Globus pallidus (tissue), 1 donor: ENCODE results near the gene TAS2R40.
A peak's percentile ranks its signal among the peaks of the same experiment; 100 is the strongest.
"Not testable (repeated sequence)": the region's sequence is repeated elsewhere in the genome, so short reads cannot be mapped to it uniquely, and the experiment has no call there.

Experiments used
- DNase-seq: peaks from one replicate; pipeline ENCODE4 v3.0.0-alpha.2; 2015; ENCODE audit warnings: low spot score

The TAS2R40 gene

GRCh38 chr7:143221737-143222136 is at the start of gene TAS2R40:
Gene TAS2R40, plus strand, starts transcription at chr7:143222037. Its CDS starts 42 bp downstream, at chr7:143222079.
- no peak for DNase-seq

DNA sequence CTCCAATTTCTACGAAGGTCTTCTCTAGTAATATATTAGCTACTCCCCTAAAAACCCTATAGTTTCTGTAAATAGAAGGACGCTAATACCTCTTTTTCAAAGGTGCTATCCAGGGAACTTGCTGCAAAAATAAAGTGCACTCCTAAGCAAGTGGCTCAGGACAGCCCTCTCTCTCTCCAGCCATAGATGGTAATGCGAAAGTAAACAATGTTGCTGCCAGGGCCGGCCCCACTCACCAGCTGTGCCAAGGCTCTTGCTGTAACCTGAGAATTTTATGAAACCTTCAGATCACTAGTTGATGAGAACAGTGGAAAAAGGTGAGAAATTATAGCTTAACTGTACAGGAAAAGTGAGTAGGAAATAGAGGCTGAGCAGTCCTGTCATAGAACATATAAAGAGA is 49.5 kb upstream of the TAS2R40 start:
- DNase-seq, result no peak

GRCh38 chr7:143176128-143176527 is 45.7 kb upstream of the TAS2R40 start:
- no peak for DNase-seq

GRCh38 chr7:143177374-143178119 is 44.3 kb upstream of the TAS2R40 start:
- DNase-seq, result no peak

DNA sequence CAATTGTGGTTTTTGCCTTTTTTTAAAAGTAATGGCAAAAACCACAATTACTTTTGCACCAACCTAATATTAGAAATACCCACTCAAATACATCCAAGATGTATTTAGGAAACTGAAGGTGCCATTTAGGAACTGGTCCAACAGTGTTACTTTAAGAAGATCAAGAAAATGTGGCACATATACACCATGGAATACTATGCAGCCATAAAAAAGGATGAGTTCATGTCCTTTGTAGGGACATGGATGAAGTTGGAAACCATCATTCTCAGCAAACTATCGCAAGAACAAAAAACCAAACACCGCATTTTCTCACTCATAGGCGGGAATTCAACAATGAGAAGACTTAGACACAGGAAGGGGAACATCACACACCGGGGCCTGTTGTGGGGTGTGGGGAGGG is 41.1 kb upstream of the TAS2R40 start:
- not testable (repeated sequence) for DNase-seq

GRCh38 chr7:143181349-143181748 is 40.5 kb upstream of the TAS2R40 start:
- DNase-seq, result no peak

DNA sequence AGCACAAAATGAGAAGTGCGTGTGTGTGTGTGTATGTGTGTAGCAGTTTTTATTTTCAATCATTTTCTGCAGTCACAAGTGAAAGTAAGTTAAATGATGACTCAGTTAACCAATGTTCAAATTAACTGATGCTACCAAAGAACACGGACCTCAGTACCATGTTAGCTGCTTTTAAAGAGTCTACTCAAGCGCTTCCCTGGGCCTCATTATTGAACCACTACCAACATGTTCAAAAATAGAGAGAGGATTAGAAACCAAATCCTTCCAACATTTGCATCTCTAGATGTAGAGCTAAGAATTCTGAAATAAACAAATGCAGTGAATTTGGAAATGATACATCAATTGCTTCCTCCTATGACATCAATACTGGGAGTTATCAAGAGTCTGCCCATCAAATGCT is 38.8 kb upstream of the TAS2R40 start, which contains the start of gene TAS2R39:
Gene TAS2R39, plus strand, starts transcription at position 396 of the 400 bp plus-strand sequence. Its CDS starts 0 bp downstream, at position 396.
- no peak for DNase-seq

DNA sequence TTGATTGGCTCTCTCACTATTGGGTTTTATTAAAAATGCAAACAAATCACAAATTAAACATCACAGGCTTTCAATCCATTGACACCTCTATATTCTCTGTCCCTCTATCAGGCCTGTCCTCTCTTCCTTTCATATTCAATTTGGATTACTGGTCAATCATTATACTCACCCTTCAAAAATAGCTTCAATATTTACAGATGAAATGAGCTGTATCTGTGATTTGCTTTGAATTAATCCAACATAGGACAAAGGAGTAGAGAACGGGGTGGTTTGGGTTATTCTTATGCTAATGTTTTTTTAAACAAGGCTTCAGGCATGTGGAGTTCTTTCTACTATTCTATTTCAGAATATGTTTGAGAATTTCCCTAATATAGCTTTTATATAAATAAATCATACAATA is 36.3 kb upstream of the TAS2R40 start:
- DNase-seq, result no peak

- no peak for DNase-seq
Observed at GRCh38 chr7:143188994-143189393, 32.8 kb upstream of the TAS2R40 start.

- no peak for DNase-seq
Observed at GRCh38 chr7:143193880-143194279, 28.0 kb upstream of the TAS2R40 start.

GRCh38 chr7:143199040-143199439 is 22.8 kb upstream of the TAS2R40 start:
- no peak for DNase-seq

GRCh38 chr7:143202161-143202560 is 19.7 kb upstream of the TAS2R40 start:
- no peak for DNase-seq

DNA sequence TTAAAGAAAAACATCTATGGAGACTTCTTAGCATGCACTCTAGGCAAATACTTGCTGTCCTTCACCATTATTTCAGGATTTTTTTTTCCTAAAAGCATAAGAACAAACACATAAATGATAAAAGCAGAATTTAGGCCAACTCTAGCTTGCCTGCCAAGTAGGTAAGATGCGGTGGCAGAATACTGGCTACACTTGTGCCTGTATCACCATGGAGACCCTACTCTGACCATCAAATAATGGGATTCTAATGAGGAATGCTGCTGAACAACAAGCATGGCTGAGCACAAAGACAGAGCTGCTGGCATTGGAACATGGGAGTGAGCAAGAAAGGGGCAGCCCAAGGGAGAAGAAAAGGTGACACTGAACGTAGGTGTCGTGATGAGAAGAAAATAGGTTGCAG is 18.5 kb upstream of the TAS2R40 start:
- no peak for DNase-seq

DNA sequence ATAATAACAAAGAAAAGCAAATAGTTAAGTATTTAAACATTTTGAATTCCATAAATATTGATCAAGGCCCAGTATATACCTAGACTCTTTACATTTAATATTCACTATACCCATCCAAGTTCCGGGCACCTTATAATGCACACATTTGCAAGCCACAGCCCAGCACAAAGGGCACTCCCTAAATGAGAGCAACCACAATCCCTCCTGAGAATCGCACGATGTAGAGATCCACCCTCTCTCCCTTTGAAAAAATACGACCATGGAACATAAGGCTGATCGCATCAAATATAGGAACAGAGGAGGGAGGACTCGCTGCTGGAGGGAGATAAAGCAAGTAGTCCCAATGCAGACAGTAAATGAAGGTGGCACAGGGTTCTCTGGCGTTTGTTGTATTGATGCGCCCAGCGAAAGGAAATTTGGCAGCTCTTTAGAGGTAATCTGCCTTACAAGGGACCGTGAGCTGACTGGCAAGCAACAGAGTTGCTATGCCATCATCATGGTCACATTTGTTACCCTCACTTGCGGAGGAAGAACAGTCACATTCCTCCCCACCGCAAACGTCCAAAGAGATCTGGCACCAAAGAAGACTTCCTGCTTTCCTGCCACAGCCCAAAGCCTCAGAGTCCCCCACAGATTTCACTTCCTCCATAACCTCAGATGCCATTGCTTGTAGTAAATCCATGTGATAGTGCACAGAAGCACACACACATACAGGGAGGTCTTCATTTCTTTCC is 16.1 kb upstream of the TAS2R40 start:
- DNase-seq, result peak; percentile 72

DNA sequence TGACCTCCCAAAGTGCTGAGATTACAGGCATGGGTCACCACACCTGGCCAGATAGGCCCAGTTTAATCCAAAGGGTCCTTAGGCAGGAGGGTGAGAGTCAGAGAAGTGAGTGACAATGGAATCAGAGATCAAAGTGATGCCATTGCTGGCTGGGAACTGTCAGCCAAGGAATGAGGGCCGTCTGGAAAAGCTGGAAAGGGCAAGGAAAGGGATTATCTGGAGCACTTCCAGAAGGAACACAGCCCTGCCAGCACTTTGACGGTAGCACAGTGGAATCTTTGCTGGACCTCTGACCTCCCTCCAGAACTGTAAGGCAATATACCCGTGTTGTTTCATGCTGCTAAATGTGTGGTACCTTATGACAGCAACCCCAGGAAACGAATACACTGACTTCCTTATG is 11.3 kb upstream of the TAS2R40 start:
- no peak for DNase-seq

GRCh38 chr7:143213478-143213877 is 8.4 kb upstream of the TAS2R40 start:
- not testable (repeated sequence) for DNase-seq

GRCh38 chr7:143214789-143215679 is 6.8 kb upstream of the TAS2R40 start:
- peak; percentile 84 for DNase-seq

DNA sequence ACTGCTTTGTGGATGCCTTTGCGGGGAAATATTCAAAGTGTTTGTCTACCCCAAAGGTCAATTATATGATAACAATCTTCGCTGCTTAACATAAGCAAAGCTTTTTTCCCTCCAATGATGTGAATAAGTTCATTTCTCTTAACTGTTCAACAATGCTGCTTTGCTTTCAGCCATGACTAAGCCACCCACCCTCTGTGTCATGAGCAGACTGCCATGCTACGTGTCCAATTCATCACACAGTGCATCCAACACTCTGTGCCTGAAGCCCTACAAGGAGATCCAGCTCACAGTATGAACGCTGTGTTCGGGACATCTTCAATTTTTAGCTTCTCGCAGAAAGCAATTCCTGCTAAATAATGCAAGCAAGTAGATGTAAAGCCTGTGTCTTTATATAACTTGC is 5.7 kb upstream of the TAS2R40 start:
- no peak for DNase-seq

DNA sequence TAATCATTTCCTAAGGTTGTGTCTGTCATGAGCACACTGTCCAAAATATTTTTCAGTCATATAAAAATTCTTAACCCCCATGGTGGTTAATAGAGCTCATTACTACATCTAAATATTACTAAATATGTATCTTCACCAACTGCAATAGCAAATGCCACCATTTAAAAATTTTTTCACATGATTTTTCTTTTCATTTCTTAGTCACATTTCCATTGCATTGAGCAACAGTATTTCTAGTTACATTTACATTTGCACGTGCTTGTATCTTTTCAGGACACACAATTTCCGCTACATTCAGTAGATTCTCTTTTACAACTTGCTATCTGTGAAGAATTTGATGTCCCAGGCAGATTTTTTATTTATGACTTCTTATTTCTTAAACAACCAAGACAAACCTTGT is 5.2 kb upstream of the TAS2R40 start:
- no peak for DNase-seq

- DNase-seq, result no peak
Observed at GRCh38 chr7:143217806-143218205, 4.0 kb upstream of the TAS2R40 start.

- no peak for DNase-seq
Observed at GRCh38 chr7:143221286-143221685, 551 bp upstream of the TAS2R40 start.

DNA sequence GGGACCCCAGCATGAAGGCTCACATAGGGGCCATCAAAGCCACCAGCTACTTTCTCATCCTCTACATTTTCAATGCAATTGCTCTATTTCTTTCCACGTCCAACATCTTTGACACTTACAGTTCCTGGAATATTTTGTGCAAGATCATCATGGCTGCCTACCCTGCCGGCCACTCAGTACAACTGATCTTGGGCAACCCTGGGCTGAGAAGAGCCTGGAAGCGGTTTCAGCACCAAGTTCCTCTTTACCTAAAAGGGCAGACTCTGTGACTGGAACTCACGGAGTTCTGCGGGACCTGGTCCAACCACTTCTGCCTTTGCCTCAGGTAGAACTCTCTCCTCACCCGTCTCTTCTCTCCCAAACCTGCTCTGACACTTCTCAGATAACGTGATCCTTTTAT is 945 bp downstream of the TAS2R40 start:
- no peak for DNase-seq
